RWPE2 (cell line): Measurements from ENCODE around the gene MAP2K2.
A peak's percentile ranks its signal among the peaks of the same experiment; 100 is the strongest.

Source experiments
- ATAC-seq: fragments of 200-7000 bp; cut with Tn5 transposase; 3 replicates; pipeline ENCODE4 v1.9.1; 2021; ENCODE audit warnings: low read depth
- DNase-seq: peaks from one replicate; pipeline ENCODE4 v3.0.0-alpha.2; 2020; ENCODE audit warnings: low spot score
- H3K27ac ChIP-seq: fragments of 450-650 bp; 2 replicates; pipeline ENCODE4 v1.5.1; 2017; ENCODE audit warnings: mild to moderate bottlenecking; ENCODE audit not compliant: poor library complexity, severe bottlenecking
- H3K27me3 ChIP-seq: fragments of 250-450 bp; sonication (Bioruptor Pico); 2 replicates; pipeline ENCODE4 v1.5.1; 2021; ENCODE audit warnings: mild to moderate bottlenecking, moderate library complexity; ENCODE audit not compliant: insufficient read depth, poor library complexity, severe bottlenecking
- H3K36me3 ChIP-seq: fragments of 250-450 bp; sonication (Bioruptor Pico); 2 replicates; pipeline ENCODE4 v1.5.1; 2020; ENCODE audit warnings: low read depth, mild to moderate bottlenecking, moderate library complexity
- H3K4me1 ChIP-seq: fragments of 250-450 bp; sonication (Bioruptor Pico); 2 replicates; pipeline ENCODE4 v1.5.1; 2021; ENCODE audit warnings: mild to moderate bottlenecking, moderate library complexity; ENCODE audit not compliant: insufficient read depth, poor library complexity, severe bottlenecking
- H3K4me3 ChIP-seq: fragments of 250-450 bp; sonication (Bioruptor Pico); 2 replicates; pipeline ENCODE4 v1.5.1; 2021; ENCODE audit warnings: mild to moderate bottlenecking, moderate library complexity; ENCODE audit not compliant: severe bottlenecking
- H3K9me3 ChIP-seq: fragments of 250-450 bp; sonication (Bioruptor Pico); 2 replicates; pipeline ENCODE4 v1.5.1; 2021; ENCODE audit warnings: mild to moderate bottlenecking, moderate library complexity; ENCODE audit not compliant: severe bottlenecking
- TF ChIP-seq, protein P1 (sequence below): fragments of 450-650 bp; IDR thresholded peaks from one replicate; pipeline ENCODE4 v1.5.1; 2017; ENCODE audit warnings: mild to moderate bottlenecking, moderate library complexity; ENCODE audit not compliant: poor library complexity, severe bottlenecking

MAP2K2 gene

DNA sequence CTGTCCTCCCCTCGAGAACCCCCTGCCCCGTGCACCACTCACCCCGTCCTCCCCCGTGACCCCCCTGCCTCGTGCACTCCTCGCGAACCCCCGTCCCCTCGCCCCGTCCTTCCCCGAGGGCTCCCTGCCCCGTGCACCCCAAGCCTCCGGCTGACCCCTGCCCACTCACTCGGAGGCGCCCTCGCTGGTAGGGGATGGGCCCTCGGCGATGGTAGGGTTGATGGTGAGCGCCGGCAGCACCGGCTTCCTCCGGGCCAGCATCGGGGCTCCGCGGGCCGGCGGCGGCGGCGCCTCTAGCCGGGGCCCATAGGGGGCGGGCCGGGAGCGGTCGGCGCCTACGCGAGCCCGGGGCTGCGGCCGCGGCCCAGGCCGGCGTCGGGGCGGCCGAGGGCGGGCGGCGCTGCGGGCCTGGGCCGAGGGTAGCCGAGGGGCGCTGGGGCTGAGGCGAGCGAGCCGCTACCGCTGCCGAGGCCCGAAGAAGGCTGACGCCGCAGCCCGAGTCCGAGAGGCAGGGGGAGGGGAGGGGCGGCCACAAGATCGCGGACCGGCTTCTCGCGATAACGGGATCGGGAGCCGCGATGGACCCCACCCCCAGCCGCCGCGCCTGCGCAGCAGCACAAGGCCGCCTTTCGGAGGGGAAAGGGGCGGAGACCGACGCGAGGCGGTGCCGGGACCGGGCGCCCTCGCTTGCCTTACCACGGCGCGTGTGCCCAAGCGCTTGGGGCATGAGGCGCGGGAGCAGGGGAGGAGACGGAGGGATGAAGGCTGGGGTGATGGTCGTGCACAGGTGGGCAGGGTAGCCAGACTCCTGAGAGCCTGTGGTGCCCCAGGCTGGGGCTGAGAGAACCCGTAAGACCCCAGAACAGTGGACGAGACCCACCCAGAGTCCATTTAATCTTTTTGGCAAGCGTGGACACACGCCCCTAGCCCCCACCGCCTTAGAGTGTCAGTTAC is at the start of gene MAP2K2:
Gene MAP2K2, minus strand, starts transcription at position 508 of the 954 bp plus-strand sequence. Its CDS starts 247 bp downstream, at position 261.
- DNase-seq (peak; percentile 87), ATAC-seq (peak; percentile 89)
- Histone ChIP-seq H3K4me1 (no peaks in the 10 kb centered on the region), H3K4me3 (peak within 1 kb of the TSS; percentile 68), H3K9me3 (no peaks in the 10 kb centered on the region), H3K27me3 (no peaks in the 10 kb centered on the region), H3K27ac (peak within 1 kb of the TSS; percentile 62), H3K36me3 (peaks cover 7% of the 10 kb centered on the region; the same call in 1 of the 2 replicates)
- TF ChIP-seq, protein P1, sequence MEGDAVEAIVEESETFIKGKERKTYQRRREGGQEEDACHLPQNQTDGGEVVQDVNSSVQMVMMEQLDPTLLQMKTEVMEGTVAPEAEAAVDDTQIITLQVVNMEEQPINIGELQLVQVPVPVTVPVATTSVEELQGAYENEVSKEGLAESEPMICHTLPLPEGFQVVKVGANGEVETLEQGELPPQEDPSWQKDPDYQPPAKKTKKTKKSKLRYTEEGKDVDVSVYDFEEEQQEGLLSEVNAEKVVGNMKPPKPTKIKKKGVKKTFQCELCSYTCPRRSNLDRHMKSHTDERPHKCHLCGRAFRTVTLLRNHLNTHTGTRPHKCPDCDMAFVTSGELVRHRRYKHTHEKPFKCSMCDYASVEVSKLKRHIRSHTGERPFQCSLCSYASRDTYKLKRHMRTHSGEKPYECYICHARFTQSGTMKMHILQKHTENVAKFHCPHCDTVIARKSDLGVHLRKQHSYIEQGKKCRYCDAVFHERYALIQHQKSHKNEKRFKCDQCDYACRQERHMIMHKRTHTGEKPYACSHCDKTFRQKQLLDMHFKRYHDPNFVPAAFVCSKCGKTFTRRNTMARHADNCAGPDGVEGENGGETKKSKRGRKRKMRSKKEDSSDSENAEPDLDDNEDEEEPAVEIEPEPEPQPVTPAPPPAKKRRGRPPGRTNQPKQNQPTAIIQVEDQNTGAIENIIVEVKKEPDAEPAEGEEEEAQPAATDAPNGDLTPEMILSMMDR = peak; percentile 22

DNA sequence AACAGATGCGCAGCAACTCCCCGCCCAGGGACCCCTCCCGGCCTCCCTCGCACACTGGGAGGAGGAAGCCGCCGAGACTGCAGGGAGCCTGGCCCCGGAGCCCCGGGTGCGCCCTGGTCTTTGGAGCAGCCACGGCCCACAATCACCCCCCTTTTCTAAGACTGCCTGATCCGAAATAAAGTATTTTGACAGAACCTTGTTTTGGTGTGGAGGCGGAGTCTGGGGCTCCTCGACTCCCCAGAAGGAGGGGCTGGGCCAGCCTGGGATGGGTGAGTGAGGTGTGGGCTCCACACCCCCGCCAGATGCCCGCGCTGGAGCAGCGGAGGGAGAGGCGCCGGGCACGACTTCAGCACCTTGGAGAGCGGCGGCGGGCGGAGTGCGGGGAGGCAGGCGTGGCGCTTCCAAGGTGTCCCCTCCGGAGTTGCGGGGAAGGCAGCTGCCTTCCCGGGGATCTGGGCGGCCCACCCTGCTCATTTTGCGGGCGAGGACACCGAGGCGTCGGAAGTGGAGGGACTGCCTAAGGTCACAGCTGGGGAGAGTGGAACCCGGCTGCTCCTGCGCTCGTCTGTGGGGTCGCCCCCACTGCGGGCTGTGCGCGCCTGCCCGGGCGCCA is 49.0 kb upstream of the MAP2K2 start:
- DNase-seq = no peak

DNA sequence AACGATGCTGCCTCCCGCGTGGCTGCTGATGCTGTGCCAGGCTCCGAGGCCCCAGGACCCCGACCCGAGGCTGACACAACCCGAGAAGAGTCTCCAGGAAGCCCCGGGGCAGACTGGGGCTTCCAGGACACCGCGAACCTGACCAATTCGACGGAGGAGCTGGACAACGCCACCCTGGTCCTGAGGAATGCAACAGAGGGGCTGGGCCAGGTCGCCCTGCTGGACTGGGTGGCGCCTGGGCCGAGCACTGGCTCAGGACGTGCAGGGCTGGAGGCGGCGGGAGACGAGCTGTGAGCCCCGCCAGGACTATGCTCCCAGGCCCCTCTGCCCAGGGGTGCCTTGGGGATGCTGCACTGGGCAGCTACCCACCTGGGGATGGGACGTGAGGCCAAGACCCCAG is 47.8 kb upstream of the MAP2K2 start:
- Histone ChIP-seq H3K27me3 (peaks cover 3% of the 10 kb centered on the region), H3K4me1 (no peaks in the 10 kb centered on the region), H3K27ac (no peak overlapping the region), H3K4me3 (no peak overlapping the region), H3K36me3 (no peaks in the 10 kb centered on the region), H3K9me3 (no peaks in the 10 kb centered on the region)
- no peak for DNase-seq
- ATAC-seq = no peak
- TF ChIP-seq, protein P1 = no peak

More for the DNA sequence above, 49.0 kb upstream of the MAP2K2 start:
- Histone ChIP-seq H3K4me3 (no peak overlapping the region), H3K27ac (no peak overlapping the region), H3K27me3 (peaks cover 3% of the 10 kb centered on the region), H3K9me3 (no peaks in the 10 kb centered on the region), H3K36me3 (no peaks in the 10 kb centered on the region), H3K4me1 (no peaks in the 10 kb centered on the region)
- TF ChIP-seq, protein P1 = no peak
- ATAC-seq = peak; percentile 79

DNA sequence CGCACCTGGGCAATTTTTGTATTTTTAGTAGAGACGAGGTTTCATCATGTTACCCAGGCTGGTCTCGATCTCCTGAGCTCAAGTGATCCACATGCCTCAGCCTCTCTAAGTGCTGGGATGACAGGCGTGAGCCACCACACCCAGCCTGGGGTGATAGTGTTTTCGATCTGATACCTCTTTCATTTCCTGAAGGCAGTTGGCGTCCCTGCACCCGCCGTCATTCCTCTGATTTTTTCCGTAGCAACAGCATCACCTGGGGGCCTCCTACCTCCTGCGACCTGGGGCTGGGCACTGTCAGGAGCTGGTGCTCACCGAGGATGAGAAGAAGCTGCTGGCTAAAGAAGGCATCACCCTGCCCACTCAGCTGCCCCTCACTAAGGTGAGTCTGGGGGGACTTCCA is 40.3 kb upstream of the MAP2K2 start:
- H3K36me3 ChIP-seq = no peaks in the 10 kb centered on the region
- H3K4me1 ChIP-seq = no peaks in the 10 kb centered on the region
- TF ChIP-seq, protein P1 = no peak
- H3K27ac ChIP-seq = no peak overlapping the region
- H3K27me3 ChIP-seq = no peaks in the 10 kb centered on the region
- no peak for DNase-seq
- ATAC-seq = no peak
- no peaks in the 10 kb centered on the region for H3K9me3 ChIP-seq
- H3K4me3 ChIP-seq = no peak overlapping the region
